Body of pancreas (tissue), 4 donors: ENCODE results near the gene C1orf167. TPM values are rescaled to one million over a fixed set of nuclear protein-coding genes. Genes with fewer than 3 reads are reported as not detected.

Experiments used
- ATAC-seq: fragments of 150-250 bp; one replicate; pipeline ENCODE4 v1.9.1; 2016
- DNase-seq, 4 donors: peaks; one replicate each; pipeline ENCODE4 v3.0.0-alpha.2; 2019
- H3K27ac ChIP-seq, 4 donors: fragments of 200-600 bp; sonication (generic); 1 replicate in 3 of 4; 2 replicates in 1 of 4; pipeline versions ENCODE4 v1.5.1 to v1.6.1; 2016 to 2019; ENCODE audit warnings: mild to moderate bottlenecking in 1 of 4, mixed read lengths in 1 of 4, moderate library complexity in 1 of 4
- H3K27me3 ChIP-seq, 2 donors: fragments of 200-600 bp; sonication (generic); one replicate each; pipeline ENCODE4 v1.6.0; 2016; ENCODE audit warnings: mild to moderate bottlenecking in 1 of 2
- H3K36me3 ChIP-seq, 2 donors: fragments of 200-600 bp; sonication (generic); replicated peaks in 1 of 2; 2 replicates each; pipeline ENCODE4 v1.5.1; 2016; ENCODE audit warnings: low read depth in 2 of 2; ENCODE audit not compliant: insufficient read depth in 1 of 2
- H3K4me1 ChIP-seq: fragments of 200-600 bp; sonication (generic); one replicate; pipeline ENCODE4 v1.6.0; 2016
- H3K4me3 ChIP-seq, 2 donors: fragments of 200-600 bp; sonication (generic); 1 replicate in 1 of 2; 2 replicates in 1 of 2; pipeline ENCODE4 v1.5.1; 2016 to 2019
- H3K9me3 ChIP-seq, 3 donors: fragments of 200-600 bp; sonication (generic); 1 replicate in 2 of 3; 2 replicates in 1 of 3; pipeline ENCODE4 v1.5.1; 2016
- CTCF ChIP-seq, 7 experiments: fragments of 450-650 bp in 4 of 7; fragments of 200-600 bp in 3 of 7; sonication (generic) in 3 of 7; IDR thresholded peaks; one replicate each; pipeline ENCODE4 v1.5.1; 2016 to 2019; ENCODE audit warnings: antibody characterized with exemption in 7 of 7
- POLR2A ChIP-seq, 3 donors: fragments of 450-650 bp; IDR thresholded peaks; one replicate each; pipeline ENCODE4 v1.6.1; 2016; ENCODE audit warnings: antibody characterized with exemption in 3 of 3, mild to moderate bottlenecking in 2 of 3
- WGBS, 2 donors: methylation state at CpG; one replicate each; pipeline ENCODE4 v1.1.5; 2017; 5-methylcytosine and 5-hydroxymethylcytosine counted together
- intact Hi-C: fragments of 100-400 bp; cut with DNase I; formaldehyde crosslinking; loops from one replicate; pipeline ENCODE4 v1.15.1; 2023
- total RNA-seq, 2 donors: library from RNA; depleted of rRNA; stranded (reverse); fragments of >200 nt; gene quantifications; one replicate each; pipeline ENCODE4 v1.1.0, GENCODE V29; 2016

The C1orf167 gene
- total RNA-seq, 2 donors from 2014 or later: not detected

- Histone ChIP-seq H3K27ac (no peak overlapping the region), H3K4me3 (no peak overlapping the region), H3K27me3 (no peaks in the 10 kb centered on the region), H3K36me3 (no peaks in the 10 kb centered on the region), H3K4me1 (peaks cover 6% of the 10 kb centered on the region), H3K9me3 (no peaks in the 10 kb centered on the region)
- intact Hi-C loops: no loop called here
- DNase-seq: no peak
- WGBS, 2 donors: 74 to 87% methylated on average over 4 of the region's 4 CpGs
- no peak for ATAC-seq
- TF ChIP-seq CTCF (IDR thresholded peaks at IDR 0.05): no peak
- TF ChIP-seq POLR2A (IDR thresholded peaks at IDR 0.05): no peak
Observed at GRCh38 chr1:11769274-11769673, 7.3 kb downstream of the C1orf167 start.

GRCh38 chr1:11770011-11770410 is 8.0 kb downstream of the C1orf167 start:
- no peaks in the 10 kb centered on the region for H3K9me3 ChIP-seq
- no peaks in the 10 kb centered on the region for H3K36me3 ChIP-seq
- no peak for TF ChIP-seq POLR2A (IDR thresholded peaks at IDR 0.05)
- H3K27me3 ChIP-seq: no peaks in the 10 kb centered on the region
- intact Hi-C loops: no loop called here
- ATAC-seq (no peak), DNase-seq (no peak)
- H3K4me1 ChIP-seq: peaks cover 6% of the 10 kb centered on the region
- H3K27ac ChIP-seq: no peak overlapping the region
- no peak overlapping the region for H3K4me3 ChIP-seq

- no peaks in the 10 kb centered on the region for H3K36me3 ChIP-seq
- intact Hi-C loops: no loop called here
- no peaks in the 10 kb centered on the region for H3K9me3 ChIP-seq
- peaks cover 6% of the 10 kb centered on the region for H3K4me1 ChIP-seq
- DNase-seq: no peak
- WGBS, 2 donors: 66 to 68% methylated on average over 9 to 11 of the region's 11 CpGs
- no peak for ATAC-seq
- no peak overlapping the region for H3K27ac ChIP-seq
- no peak overlapping the region for H3K4me3 ChIP-seq
- H3K27me3 ChIP-seq: no peaks in the 10 kb centered on the region
- TF ChIP-seq CTCF (IDR thresholded peaks at IDR 0.05) (no peak), POLR2A (IDR thresholded peaks at IDR 0.05) (no peak)
Observed at GRCh38 chr1:11771481-11772043, 9.6 kb downstream of the C1orf167 start.

GRCh38 chr1:11772458-11772857 is 10.5 kb downstream of the C1orf167 start:
- H3K9me3 ChIP-seq: no peaks in the 10 kb centered on the region
- WGBS, 2 donors: 63 to 70% methylated on average over 4 to 5 of the region's 5 CpGs
- DNase-seq (no peak), ATAC-seq (no peak)
- TF ChIP-seq CTCF (IDR thresholded peaks at IDR 0.05): no peak
- TF ChIP-seq POLR2A (IDR thresholded peaks at IDR 0.05): no peak
- H3K4me1 ChIP-seq: peaks cover 6% of the 10 kb centered on the region
- no peak overlapping the region for H3K27ac ChIP-seq
- no peak overlapping the region for H3K4me3 ChIP-seq
- H3K36me3 ChIP-seq: no peaks in the 10 kb centered on the region
- intact Hi-C loops: no loop called here
- H3K27me3 ChIP-seq: no peaks in the 10 kb centered on the region

GRCh38 chr1:11774753-11775152 is 12.8 kb downstream of the C1orf167 start:
- H3K4me1 ChIP-seq: no peaks in the 10 kb centered on the region
- H3K27me3 ChIP-seq: no peaks in the 10 kb centered on the region
- ATAC-seq (no peak), DNase-seq (no peak)
- TF ChIP-seq POLR2A (IDR thresholded peaks at IDR 0.05): no peak
- TF ChIP-seq CTCF (IDR thresholded peaks at IDR 0.05): no peak
- H3K4me3 ChIP-seq: no peak overlapping the region
- no peak overlapping the region for H3K27ac ChIP-seq
- 85 to 91% methylated on average over 6 to 9 of the region's 9 CpGs for WGBS, 2 donors
- H3K36me3 ChIP-seq: no peaks in the 10 kb centered on the region
- intact Hi-C loops: no loop called here
- H3K9me3 ChIP-seq: no peaks in the 10 kb centered on the region
